Fibroblast of lung (primary cell): ENCODE results near the gene PTGR1. TPM values are rescaled to one million over a fixed set of nuclear protein-coding genes. Genes with fewer than 3 reads are reported as not detected.

ENCODE experiments used
- DNase-seq, 2 donors: peaks; one replicate each; pipeline versions ENCODE4 v3.0.0 to v3.0.0-alpha.2; 2010; ENCODE audit warnings: low read depth in 2 of 2
- H2AFZ ChIP-seq: 2 replicates; pipeline ENCODE4 v1.5.1; 2012; ENCODE audit warnings: low read length, control low read depth, inconsistent platforms
- H3K27ac ChIP-seq: 2 replicates; pipeline ENCODE4 v1.5.1; 2011; ENCODE audit warnings: low read length, control low read depth; ENCODE audit not compliant: insufficient read depth
- H3K27me3 ChIP-seq: 2 replicates; pipeline ENCODE4 v1.5.1; 2011; ENCODE audit warnings: mild to moderate bottlenecking, low read length; ENCODE audit not compliant: control insufficient read depth, insufficient read depth
- H3K36me3 ChIP-seq: 2 replicates; pipeline ENCODE4 v1.5.1; 2011; ENCODE audit warnings: low read length; ENCODE audit not compliant: control insufficient read depth, insufficient read depth
- H3K4me1 ChIP-seq: 2 replicates; pipeline ENCODE4 v1.5.1; 2011; ENCODE audit warnings: low read length; ENCODE audit not compliant: control insufficient read depth, insufficient read depth; ENCODE audit errors: extremely low read depth
- H3K4me2 ChIP-seq: 2 replicates; pipeline ENCODE4 v1.5.1; 2011; ENCODE audit warnings: low read length, control low read depth; ENCODE audit not compliant: insufficient read depth; ENCODE audit errors: extremely low read depth
- H3K4me3 ChIP-seq, 4 experiments: fragments of 200-600 bp in 1 of 4; sonication (generic) in 1 of 4; replicated peaks in 1 of 4; 2 replicates each; pipeline ENCODE4 v1.5.1; 2011 to 2016; ENCODE audit warnings: low read length in 4 of 4, low read depth in 3 of 4, mild to moderate bottlenecking in 3 of 4, control low read depth in 2 of 4, inconsistent platforms in 1 of 4, mixed read lengths in 1 of 4; ENCODE audit not compliant: insufficient read depth in 1 of 4; ENCODE audit errors: control extremely low read depth in 1 of 4
- H3K79me2 ChIP-seq: 2 replicates; pipeline ENCODE4 v1.5.1; 2012; ENCODE audit warnings: mild to moderate bottlenecking, low read length, inconsistent platforms; ENCODE audit not compliant: control insufficient read depth, insufficient read depth
- H3K9ac ChIP-seq: 2 replicates; pipeline ENCODE4 v1.5.1; 2011; ENCODE audit warnings: mild to moderate bottlenecking, low read length, control low read depth; ENCODE audit not compliant: insufficient read depth
- H3K9me3 ChIP-seq: 2 replicates; pipeline ENCODE4 v1.5.1; 2012; ENCODE audit warnings: low read depth, low read length; ENCODE audit not compliant: control insufficient read depth, insufficient read depth
- H4K20me1 ChIP-seq: 2 replicates; pipeline ENCODE4 v1.5.1; 2011; ENCODE audit warnings: low read length; ENCODE audit not compliant: control insufficient read depth, insufficient read depth; ENCODE audit errors: extremely low read depth
- EZH2 ChIP-seq: IDR thresholded peaks from 2 replicates; pipeline ENCODE4 v1.5.1; 2012; ENCODE audit warnings: low read length, control low read depth, mild to moderate bottlenecking; ENCODE audit errors: missing control alignments
- polyA plus RNA-seq, 2 donors: library from polyadenylated mRNA; depleted of rRNA in 1 of 2; stranded (reverse) in 1 of 2; unstranded in 1 of 2; fragments of >200 nt; gene quantifications; 2 replicates each; pipeline ENCODE4 v1.2.1, GENCODE V29; 2011 to 2012; ENCODE audit warnings: missing spikeins in 1 of 2
- total RNA-seq: library from RNA; depleted of rRNA; stranded (reverse); fragments of >200 nt; gene quantifications from 2 replicates; pipeline ENCODE4 v1.2.1, GENCODE V29; 2014
- TF ChIP-seq, protein P1 (sequence below), 2 donors: IDR thresholded peaks in 1 of 2; conservative IDR thresholded peaks in 1 of 2; 1 replicate in 1 of 2; 2 replicates in 1 of 2; pipeline ENCODE4 v1.5.1; 2011 to 2012; ENCODE audit warnings: low read length in 2 of 2, control low read depth in 1 of 2, inconsistent platforms in 1 of 2, low read depth in 1 of 2, mild to moderate bottlenecking in 1 of 2

PTGR1 gene
- total and polyA plus RNA-seq, 2 donors (not counting 1 experiment from before 2014, with no cell fraction given), result 126 to 137 TPM

DNA sequence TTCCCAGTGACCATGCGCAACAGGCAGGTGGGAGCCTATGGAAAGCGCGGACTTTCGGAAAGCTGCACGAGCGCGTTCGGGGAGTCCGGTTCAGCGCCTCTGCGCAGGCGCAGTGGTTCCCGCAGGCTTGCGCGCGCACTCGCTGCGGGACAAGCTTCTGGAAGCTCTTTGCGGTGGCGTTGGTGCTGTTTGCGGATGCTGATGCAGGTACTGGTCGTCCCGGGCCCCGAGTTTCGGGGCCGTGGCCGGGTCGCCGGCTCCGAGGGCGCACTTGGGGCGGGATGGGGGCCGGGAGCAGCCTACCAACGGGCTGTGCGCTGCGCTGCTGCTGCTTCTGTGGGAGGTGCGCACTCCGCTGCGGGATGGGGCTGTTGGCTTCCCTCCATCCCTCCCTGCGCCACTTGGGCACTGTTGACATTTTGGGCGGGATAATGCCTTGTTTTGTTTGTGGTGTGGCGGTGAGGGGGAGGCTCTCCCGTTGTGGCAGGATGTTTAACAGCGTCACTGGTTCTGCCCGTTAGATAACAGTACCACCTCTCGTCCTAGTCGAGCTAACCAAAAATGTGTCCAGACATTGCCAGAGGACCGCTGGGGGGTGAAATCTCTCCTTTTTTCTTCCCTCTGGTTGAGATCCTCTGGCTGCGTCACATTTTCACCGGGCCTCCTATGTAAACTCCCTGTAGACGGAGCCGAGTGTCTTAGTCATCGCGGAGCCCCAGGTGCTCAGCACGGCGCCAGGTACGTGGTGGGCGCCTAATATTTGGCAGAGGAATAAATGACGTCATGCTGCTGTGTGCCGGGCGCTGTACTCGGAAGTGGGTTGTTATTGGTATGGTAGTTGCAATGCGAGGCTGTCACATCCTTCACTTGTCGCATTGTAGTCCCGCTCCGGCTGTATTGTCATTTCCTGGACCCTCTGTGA, 74.1 kb downstream of the PTGR1 start, which contains the start of gene ZNF483:
TSS of gene ZNF483 (plus strand) at position 124 of the 922 bp plus-strand sequence. CDS start 2,217 bp downstream, outside the sequence.
- H3K79me2 ChIP-seq, result no peaks in the 10 kb centered on the region
- TF ChIP-seq, protein P1, sequence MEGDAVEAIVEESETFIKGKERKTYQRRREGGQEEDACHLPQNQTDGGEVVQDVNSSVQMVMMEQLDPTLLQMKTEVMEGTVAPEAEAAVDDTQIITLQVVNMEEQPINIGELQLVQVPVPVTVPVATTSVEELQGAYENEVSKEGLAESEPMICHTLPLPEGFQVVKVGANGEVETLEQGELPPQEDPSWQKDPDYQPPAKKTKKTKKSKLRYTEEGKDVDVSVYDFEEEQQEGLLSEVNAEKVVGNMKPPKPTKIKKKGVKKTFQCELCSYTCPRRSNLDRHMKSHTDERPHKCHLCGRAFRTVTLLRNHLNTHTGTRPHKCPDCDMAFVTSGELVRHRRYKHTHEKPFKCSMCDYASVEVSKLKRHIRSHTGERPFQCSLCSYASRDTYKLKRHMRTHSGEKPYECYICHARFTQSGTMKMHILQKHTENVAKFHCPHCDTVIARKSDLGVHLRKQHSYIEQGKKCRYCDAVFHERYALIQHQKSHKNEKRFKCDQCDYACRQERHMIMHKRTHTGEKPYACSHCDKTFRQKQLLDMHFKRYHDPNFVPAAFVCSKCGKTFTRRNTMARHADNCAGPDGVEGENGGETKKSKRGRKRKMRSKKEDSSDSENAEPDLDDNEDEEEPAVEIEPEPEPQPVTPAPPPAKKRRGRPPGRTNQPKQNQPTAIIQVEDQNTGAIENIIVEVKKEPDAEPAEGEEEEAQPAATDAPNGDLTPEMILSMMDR (conservative IDR thresholded peaks at IDR 0.05 in 1 of 2, IDR thresholded peaks at IDR 0.05 in 1 of 2; ENCODE audit: low read depth in 1 of 2, low read length in 2 of 2), result no peak
- TF ChIP-seq EZH2, result no peak
- no peak within 1 kb of the TSS for H3K27ac ChIP-seq
- H2AFZ ChIP-seq, result peak within 1 kb of the TSS; percentile 95
- H3K4me2 ChIP-seq, result peak within 1 kb of the TSS; percentile 99
- peak within 1 kb of the TSS; percentile 72 to 83 (median 82) for H3K4me3 ChIP-seq
- H4K20me1 ChIP-seq, result no peaks in the 10 kb centered on the region
- no peaks in the 10 kb centered on the region for H3K36me3 ChIP-seq
- peak; percentile 67 to 77 for DNase-seq
- H3K27me3 ChIP-seq, result no peaks in the 10 kb centered on the region
- no peaks in the 10 kb centered on the region for H3K9me3 ChIP-seq
- H3K9ac ChIP-seq, result peak within 1 kb of the TSS; percentile 57
- peaks cover 5% of the 10 kb centered on the region for H3K4me1 ChIP-seq

DNA sequence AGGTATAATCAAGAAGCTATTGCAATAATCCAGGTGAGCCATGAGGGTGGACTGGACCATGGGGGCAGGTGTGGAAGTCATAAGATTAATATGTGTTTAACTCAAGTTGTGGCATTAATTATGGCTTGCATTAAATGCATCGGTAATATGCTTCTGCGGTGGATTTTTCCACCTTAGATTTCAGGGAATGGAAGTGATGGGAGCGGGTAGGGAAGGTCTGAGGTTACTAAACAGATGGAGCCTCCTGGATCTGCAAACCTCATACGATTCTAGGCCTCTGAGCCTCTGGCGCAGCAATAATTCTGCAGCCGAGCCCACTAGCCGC, 74.8 kb downstream of the PTGR1 start:
- H3K9me3 ChIP-seq, result no peaks in the 10 kb centered on the region
- H3K36me3 ChIP-seq, result no peaks in the 10 kb centered on the region
- TF ChIP-seq EZH2, result no peak
- TF ChIP-seq, protein P1 (conservative IDR thresholded peaks at IDR 0.05 in 1 of 2, IDR thresholded peaks at IDR 0.05 in 1 of 2; ENCODE audit: low read depth in 1 of 2, low read length in 2 of 2), result no peak
- no peaks in the 10 kb centered on the region for H3K79me2 ChIP-seq
- H3K27me3 ChIP-seq, result no peaks in the 10 kb centered on the region
- peak overlapping the region; percentile 72 to 83 (median 82) for H3K4me3 ChIP-seq
- no peak for DNase-seq
- H3K9ac ChIP-seq, result no peak overlapping the region
- no peak overlapping the region for H3K27ac ChIP-seq
- H3K4me1 ChIP-seq, result peaks cover 5% of the 10 kb centered on the region
- H2AFZ ChIP-seq, result peak overlapping the region; percentile 95
- peak overlapping the region; percentile 99 for H3K4me2 ChIP-seq
- no peaks in the 10 kb centered on the region for H4K20me1 ChIP-seq

DNA sequence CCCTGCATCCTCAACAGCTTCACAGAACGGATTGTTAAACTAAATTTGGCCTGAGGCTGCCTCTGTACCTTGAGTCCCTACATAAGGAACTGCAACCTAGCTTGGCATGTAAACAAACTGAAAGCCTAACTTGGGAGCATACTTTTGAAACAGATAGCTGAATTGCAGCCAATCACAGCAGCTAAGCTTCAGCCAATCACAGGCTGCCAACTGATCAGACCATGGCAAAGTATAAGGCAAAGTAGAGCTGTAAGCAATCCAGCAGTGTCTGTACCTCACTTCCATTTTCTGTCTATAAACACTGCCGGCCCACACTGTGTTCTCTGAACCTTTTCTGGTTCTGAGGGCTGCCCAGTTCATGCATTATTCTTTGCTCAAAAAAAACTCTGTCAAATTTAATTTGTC, 83.4 kb downstream of the PTGR1 start:
- Histone ChIP-seq H3K4me2 (no peak overlapping the region), H2AFZ (no peak overlapping the region), H3K79me2 (no peaks in the 10 kb centered on the region), H4K20me1 (no peaks in the 10 kb centered on the region), H3K4me1 (no peaks in the 10 kb centered on the region), H3K9ac (no peak overlapping the region), H3K27ac (no peak overlapping the region), H3K27me3 (no peaks in the 10 kb centered on the region), H3K4me3 (no peak overlapping the region), H3K9me3 (no peaks in the 10 kb centered on the region), H3K36me3 (no peaks in the 10 kb centered on the region)
- TF ChIP-seq, protein P1 (conservative IDR thresholded peaks at IDR 0.05 in 1 of 2, IDR thresholded peaks at IDR 0.05 in 1 of 2; ENCODE audit: low read depth in 1 of 2, low read length in 2 of 2), result no peak
- no peak for TF ChIP-seq EZH2
- DNase-seq, result peak in 1 of 2 donors; percentile 2
